IPS-18a (cell line): ENCODE measurements around the gene SPATA19.

Experiments
- H3K27ac ChIP-seq: one replicate; pipeline ENCODE4 v1.5.1; 2013; ENCODE audit warnings: low read length
- H3K27me3 ChIP-seq: one replicate; pipeline ENCODE4 v1.6.1; 2013; ENCODE audit warnings: mild to moderate bottlenecking, low read length; ENCODE audit not compliant: control insufficient read depth, insufficient read depth
- H3K36me3 ChIP-seq: one replicate; pipeline ENCODE4 v1.6.1; 2013; ENCODE audit warnings: low read depth, low read length; ENCODE audit not compliant: control insufficient read depth
- H3K4me1 ChIP-seq: one replicate; pipeline ENCODE4 v1.6.1; 2013; ENCODE audit warnings: low read depth, low read length; ENCODE audit not compliant: control insufficient read depth
- H3K4me3 ChIP-seq: one replicate; pipeline ENCODE4 v1.5.1; 2013; ENCODE audit warnings: low read length
- H3K9ac ChIP-seq: one replicate; pipeline ENCODE4 v1.6.1; 2013; ENCODE audit warnings: mild to moderate bottlenecking, low read length, moderate library complexity
- H3K9me3 ChIP-seq: one replicate; pipeline ENCODE4 v1.6.1; 2013; ENCODE audit warnings: low read depth, low read length; ENCODE audit not compliant: control insufficient read depth

The SPATA19 gene

GRCh38 chr11:133834682-133835592 is 10.4 kb downstream of the SPATA19 start:
- no peaks in the 10 kb centered on the region for H3K36me3 ChIP-seq
- no peaks in the 10 kb centered on the region for H3K4me1 ChIP-seq
- H3K4me3 ChIP-seq, result no peak overlapping the region
- no peak overlapping the region for H3K9ac ChIP-seq
- H3K27ac ChIP-seq, result no peak overlapping the region
- no peaks in the 10 kb centered on the region for H3K27me3 ChIP-seq
- no peaks in the 10 kb centered on the region for H3K9me3 ChIP-seq

DNA sequence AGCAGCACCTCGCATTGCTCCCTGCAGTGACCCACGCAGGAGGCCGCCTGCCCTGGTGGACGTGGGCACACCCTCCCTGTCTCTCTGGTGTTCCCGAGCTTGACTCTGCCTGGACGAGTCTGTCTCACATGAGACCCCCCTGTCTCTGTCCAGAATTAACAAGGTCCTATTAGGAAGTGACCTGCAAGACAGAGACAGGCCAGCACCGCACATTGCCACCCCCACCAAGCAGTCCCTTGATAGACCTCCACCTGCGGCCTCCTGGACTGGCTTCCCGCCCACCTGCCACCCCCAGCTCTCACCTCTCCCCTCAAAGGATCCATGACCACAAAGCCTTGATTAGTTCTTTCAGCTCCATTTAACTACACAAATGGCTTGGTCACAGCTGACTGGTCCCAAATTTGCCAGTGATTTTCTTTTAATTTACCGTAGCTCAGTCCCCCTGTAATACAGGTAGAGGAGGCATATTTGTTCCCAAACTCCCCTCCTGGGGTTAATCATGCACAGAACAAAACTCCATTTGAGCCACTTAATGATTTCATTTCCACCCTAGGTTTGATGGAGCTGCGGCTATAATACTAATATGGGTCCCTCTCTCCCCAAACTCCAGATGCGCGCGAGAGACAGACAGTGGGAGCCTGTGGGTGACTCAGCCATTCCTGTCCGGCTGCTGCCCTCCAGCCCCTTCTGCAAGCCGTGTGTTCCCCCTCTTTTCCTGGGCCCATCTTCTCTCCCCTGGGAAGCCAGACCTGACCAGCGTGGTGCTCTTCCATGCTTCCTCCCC is 11.2 kb downstream of the SPATA19 start:
- no peaks in the 10 kb centered on the region for H3K4me1 ChIP-seq
- no peaks in the 10 kb centered on the region for H3K9me3 ChIP-seq
- H3K36me3 ChIP-seq, result no peaks in the 10 kb centered on the region
- no peaks in the 10 kb centered on the region for H3K27me3 ChIP-seq
- no peak overlapping the region for H3K9ac ChIP-seq
- no peak overlapping the region for H3K27ac ChIP-seq
- no peak overlapping the region for H3K4me3 ChIP-seq

DNA sequence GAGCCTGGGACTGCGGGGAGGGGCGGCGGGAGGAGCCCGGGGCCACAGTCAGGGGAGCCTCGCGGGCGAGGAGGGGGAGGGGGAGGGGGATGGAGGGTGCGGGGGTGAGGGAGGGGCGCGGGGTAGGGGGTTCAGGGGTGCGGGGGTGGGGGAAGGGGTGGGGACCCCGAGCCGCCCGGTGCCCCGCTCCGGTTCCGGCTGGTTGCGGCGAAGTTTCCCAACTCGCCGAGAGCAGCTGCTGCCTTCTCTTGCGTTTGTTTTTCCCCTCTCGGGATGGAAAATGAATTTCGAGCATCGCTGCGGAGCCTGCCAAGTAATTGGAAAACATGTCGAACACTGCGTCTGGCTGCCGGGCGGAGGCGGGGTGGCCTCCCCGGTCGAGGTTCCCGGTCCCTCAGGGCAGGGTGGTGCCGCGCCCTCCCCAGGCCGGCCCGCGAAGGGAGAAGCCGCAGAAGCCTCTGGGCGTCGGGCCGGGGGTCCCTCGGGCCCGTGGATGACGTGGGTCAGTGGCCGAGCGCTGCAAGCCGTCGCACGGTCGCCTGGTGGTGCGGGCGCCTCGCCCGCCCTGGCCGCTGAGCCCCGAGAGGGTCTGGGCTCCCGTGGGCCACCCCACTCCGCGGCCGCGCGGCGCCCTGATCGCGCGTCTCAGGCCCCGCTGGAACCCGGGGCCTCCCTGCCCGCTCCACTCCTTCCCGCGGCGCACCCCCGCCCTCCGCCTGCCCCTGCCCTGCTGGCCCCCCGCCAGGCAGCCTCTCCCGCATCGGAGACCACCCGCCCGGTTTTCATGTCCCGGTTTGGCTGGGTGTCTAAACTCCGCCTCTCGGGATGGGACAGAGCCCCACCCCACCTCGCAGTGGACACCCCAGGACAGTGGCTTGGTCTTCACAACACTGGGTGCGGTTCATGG is 12.1 kb downstream of the SPATA19 start:
- H3K27me3 ChIP-seq, result no peaks in the 10 kb centered on the region
- H3K9me3 ChIP-seq, result no peaks in the 10 kb centered on the region
- H3K36me3 ChIP-seq, result no peaks in the 10 kb centered on the region
- no peak overlapping the region for H3K9ac ChIP-seq
- no peak overlapping the region for H3K4me3 ChIP-seq
- no peaks in the 10 kb centered on the region for H3K4me1 ChIP-seq
- H3K27ac ChIP-seq, result no peak overlapping the region

DNA sequence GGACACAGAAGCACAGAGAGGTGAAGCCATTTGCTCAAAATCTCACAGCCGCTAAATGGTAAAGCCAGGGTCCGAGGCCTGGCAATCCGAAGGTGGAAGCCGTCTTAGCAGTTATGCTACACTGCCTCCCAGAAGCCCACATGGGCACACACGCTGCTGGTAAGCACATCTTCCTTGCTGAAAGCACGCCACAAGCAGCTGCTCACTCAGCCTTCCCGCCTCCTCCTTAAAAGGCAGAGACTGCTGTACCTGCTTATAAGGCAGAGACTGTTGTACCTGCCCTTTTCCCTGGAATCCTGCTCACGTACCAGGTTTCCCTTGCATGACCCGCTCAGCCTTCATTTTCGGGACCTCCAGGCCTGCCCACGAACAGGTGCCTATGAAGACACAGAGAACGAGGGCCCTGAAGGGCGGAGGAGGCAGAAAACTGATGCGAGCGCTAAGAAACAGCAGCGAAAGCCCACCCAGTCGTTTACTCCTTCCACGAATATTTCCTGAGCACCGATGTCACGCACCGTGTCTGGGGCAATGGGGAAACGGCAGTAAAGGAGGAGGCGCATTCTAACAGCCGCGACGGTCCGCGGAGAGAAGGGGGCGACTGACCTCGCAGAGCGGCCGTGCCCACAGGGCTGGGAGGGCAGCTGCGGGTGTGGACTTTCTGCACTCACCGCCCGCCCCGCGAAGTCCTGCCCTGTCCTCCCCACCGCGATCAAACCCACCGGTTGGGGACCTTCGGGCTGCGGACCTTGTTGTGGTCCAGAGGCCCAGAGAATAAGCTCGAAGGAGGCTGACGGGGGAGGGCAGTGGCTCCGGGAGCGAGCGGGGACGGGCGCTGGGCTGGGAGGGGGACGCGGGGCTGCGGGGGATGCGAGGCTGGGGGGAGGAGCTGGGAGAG is 13.0 kb downstream of the SPATA19 start:
- Histone ChIP-seq H3K36me3 (no peaks in the 10 kb centered on the region), H3K4me3 (no peak overlapping the region), H3K4me1 (no peaks in the 10 kb centered on the region), H3K9me3 (no peaks in the 10 kb centered on the region), H3K27ac (no peak overlapping the region), H3K27me3 (no peaks in the 10 kb centered on the region), H3K9ac (no peak overlapping the region)

GRCh38 chr11:133830931-133831907 is 14.1 kb downstream of the SPATA19 start:
- no peaks in the 10 kb centered on the region for H3K9me3 ChIP-seq
- H3K4me3 ChIP-seq, result no peak overlapping the region
- H3K9ac ChIP-seq, result no peak overlapping the region
- no peak overlapping the region for H3K27ac ChIP-seq
- no peaks in the 10 kb centered on the region for H3K27me3 ChIP-seq
- H3K4me1 ChIP-seq, result no peaks in the 10 kb centered on the region
- H3K36me3 ChIP-seq, result no peaks in the 10 kb centered on the region

DNA sequence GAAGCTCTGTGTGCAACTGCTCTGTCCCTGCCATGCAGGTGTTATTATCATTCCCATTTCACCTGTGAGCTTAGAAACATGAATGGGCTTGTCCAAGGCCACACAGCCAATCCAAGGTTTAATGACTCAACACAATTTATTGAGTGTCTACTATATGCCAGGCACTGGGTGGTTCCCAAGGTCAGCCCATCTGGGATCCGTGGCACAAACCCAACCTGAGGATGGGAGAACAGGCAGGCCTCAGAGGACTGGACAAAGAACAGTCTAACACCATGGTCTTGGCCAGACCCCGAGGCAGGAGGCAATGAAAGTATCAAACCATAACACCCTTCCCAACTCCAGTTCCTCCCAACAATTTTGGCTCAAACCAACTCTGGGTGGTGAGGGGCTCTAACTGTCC is 15.7 kb downstream of the SPATA19 start:
- Histone ChIP-seq H3K27me3 (no peaks in the 10 kb centered on the region), H3K9ac (no peak overlapping the region), H3K36me3 (no peaks in the 10 kb centered on the region), H3K4me3 (no peak overlapping the region), H3K9me3 (no peaks in the 10 kb centered on the region), H3K27ac (no peak overlapping the region), H3K4me1 (no peaks in the 10 kb centered on the region)

- Histone ChIP-seq H3K36me3 (no peaks in the 10 kb centered on the region), H3K9ac (no peak overlapping the region), H3K27ac (no peak overlapping the region), H3K9me3 (no peaks in the 10 kb centered on the region), H3K4me1 (no peaks in the 10 kb centered on the region), H3K4me3 (no peak overlapping the region), H3K27me3 (no peaks in the 10 kb centered on the region)
Measured at GRCh38 chr11:133828871-133829270, 16.4 kb downstream of the SPATA19 start.

DNA sequence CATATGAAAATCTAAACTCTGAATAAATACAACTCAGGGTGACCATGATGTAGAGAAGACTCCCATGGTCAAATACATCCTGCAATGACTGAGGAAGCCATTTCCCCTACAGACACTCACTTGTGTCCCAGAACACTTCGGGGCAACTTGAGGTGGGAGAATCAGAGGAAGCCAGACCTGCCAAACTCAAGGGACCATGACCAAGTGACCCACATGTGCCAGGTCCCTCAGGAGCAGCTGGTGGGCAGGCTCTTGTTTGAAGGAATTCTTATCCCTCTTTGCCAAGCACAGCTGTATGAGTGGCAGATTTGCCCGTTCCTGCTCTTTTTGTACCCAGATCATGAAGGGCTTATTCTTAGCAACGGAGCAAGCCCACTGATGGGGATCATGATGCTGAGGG is 17.8 kb downstream of the SPATA19 start:
- no peak overlapping the region for H3K27ac ChIP-seq
- H3K4me1 ChIP-seq, result no peaks in the 10 kb centered on the region
- no peak overlapping the region for H3K4me3 ChIP-seq
- H3K9ac ChIP-seq, result no peak overlapping the region
- no peaks in the 10 kb centered on the region for H3K9me3 ChIP-seq
- H3K36me3 ChIP-seq, result no peaks in the 10 kb centered on the region
- no peaks in the 10 kb centered on the region for H3K27me3 ChIP-seq

DNA sequence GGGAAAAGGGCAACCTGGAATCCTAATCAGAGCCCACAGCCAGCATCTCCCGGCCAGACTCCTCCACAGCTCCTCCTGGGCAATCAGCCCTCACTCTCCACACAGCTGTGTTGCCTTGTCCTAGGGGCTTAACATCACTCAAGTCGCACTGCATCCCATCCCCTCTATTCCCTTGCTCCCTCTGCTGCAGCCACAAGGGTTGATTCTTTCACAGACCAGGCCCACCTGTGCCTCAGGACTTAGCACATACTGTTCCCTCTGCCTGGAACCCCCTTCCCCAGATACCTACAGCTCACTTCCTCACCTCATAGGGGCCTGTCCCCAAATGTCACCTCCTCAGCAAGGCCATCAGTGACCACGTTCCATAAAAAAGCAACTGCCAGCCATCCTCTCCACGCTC is 18.4 kb downstream of the SPATA19 start:
- H3K4me3 ChIP-seq, result no peak overlapping the region

DNA sequence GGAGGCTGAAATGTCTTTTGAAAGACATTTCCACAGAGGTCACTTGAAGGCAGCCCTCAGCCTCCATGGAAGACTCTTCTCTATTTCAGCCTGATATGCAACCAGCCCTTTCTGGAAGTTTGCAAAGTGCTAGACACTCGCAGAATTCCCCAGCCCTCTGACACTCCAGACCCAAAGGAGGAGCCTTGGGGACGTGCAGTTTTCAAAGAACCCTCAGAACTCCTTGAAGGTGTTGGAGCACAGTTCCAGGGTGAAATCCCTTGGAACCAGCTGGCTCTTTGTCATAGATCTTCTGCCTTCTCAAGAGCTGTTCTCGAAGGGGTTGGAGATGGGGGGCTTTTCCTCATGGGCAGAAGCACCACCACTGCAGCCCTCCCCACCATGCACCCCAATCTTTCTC is 19.6 kb downstream of the SPATA19 start:
- no peaks in the 10 kb centered on the region for H3K9me3 ChIP-seq
- no peak overlapping the region for H3K4me3 ChIP-seq
- H3K27ac ChIP-seq, result no peak overlapping the region
- H3K27me3 ChIP-seq, result no peaks in the 10 kb centered on the region
- H3K4me1 ChIP-seq, result no peaks in the 10 kb centered on the region
- H3K36me3 ChIP-seq, result no peaks in the 10 kb centered on the region
- no peak overlapping the region for H3K9ac ChIP-seq

More for the DNA sequence above, 18.4 kb downstream of the SPATA19 start:
- no peaks in the 10 kb centered on the region for H3K27me3 ChIP-seq
- H3K27ac ChIP-seq, result no peak overlapping the region
- no peaks in the 10 kb centered on the region for H3K36me3 ChIP-seq
- no peak overlapping the region for H3K9ac ChIP-seq
- no peaks in the 10 kb centered on the region for H3K4me1 ChIP-seq
- no peaks in the 10 kb centered on the region for H3K9me3 ChIP-seq
